ENCODE results near the gene CCDC183. TPM values are rescaled to one million over a fixed set of nuclear protein-coding genes. Genes with fewer than 3 reads are reported as not detected.
"Not testable (repeated sequence)": the region's sequence is repeated elsewhere in the genome, so short reads cannot be mapped to it uniquely, and the experiment has no call there.

CCDC183 gene
- polyA plus RNA-seq, 1 donor (not counting 4 experiments of a cell fraction or from before 2014, with no cell fraction given) = 0.03 TPM

DNA sequence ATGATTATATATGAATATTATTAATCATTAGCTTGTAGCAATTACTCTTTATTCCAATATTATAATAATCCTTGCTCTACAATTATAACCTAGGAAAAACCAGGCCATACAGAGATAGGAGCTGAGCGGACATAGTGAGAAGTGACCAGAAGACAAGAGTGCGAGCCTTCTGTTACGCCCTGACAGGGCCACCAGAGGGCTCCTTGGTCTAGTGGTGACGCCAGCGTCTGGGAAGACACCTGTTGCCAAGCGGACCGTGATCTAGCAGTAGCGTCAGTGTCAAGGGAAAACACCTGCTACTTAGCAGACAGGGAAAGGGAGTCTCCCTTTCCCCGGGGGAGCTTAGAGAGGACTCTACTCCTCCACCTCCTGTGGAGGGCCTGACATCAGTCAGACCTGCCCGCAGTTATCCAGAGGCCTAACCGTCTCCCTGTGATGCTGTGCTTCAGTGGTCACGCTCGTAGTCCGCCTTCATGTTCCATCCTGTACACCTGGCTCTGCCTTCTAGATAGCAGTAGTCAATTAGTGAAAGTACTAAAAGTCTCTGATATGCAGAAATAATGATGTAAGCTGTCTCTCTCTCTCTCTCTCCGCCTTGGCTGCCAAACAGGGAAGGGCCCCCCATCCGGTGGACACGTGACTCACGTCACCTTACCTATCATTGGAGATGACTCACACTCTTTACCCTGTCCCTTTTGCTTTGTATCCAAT, 29.6 kb upstream of the CCDC183 start:
- H4K20me1 ChIP-seq (ENCODE audit: control insufficient read depth, extremely low read depth, insufficient read depth, low read length); H3K36me3 ChIP-seq (ENCODE audit: control insufficient read depth in 2 of 2, extremely low read depth in 1 of 2, insufficient read depth in 2 of 2, low read length in 2 of 2); H3K9me3 ChIP-seq (ENCODE audit: control insufficient read depth, low read depth, low read length); H3K9me1 ChIP-seq (ENCODE audit: control insufficient read depth, extremely low read depth, insufficient read depth, low read length); H3K79me2 ChIP-seq (ENCODE audit: control insufficient read depth, insufficient read depth, low read length); H3K9ac ChIP-seq (ENCODE audit: control insufficient read depth, extremely low read depth, insufficient read depth, low read length); FAIRE-seq; H3K27ac ChIP-seq (ENCODE audit: control insufficient read depth, insufficient read depth, low read length); H3K4me3 ChIP-seq (ENCODE audit: control insufficient read depth in 2 of 3, extremely low read depth in 1 of 3, insufficient read depth in 2 of 3, low read depth in 1 of 3, low read length in 3 of 3); DNase-seq (ENCODE audit: low read depth, low spot score); dilution Hi-C loops (cut with MboI; ENCODE audit: extremely low pct_ligation_motif_present, low sequenced_read_pairs); H2AFZ ChIP-seq (ENCODE audit: control insufficient read depth, low read length); H3K4me1 ChIP-seq (ENCODE audit: control insufficient read depth, extremely low read depth, insufficient read depth, low read length); H3K4me2 ChIP-seq (ENCODE audit: control insufficient read depth, extremely low read depth, insufficient read depth, low read depth, low read length): not testable (repeated sequence)
- H3K27me3 ChIP-seq (ENCODE audit: control insufficient read depth, extremely low read depth, insufficient read depth, low read length) = peaks cover 14% of the 10 kb centered on the region
- peak in 2 of 3 experiments; percentile 10 to 20 for TF ChIP-seq CTCF (optimal IDR thresholded peaks at IDR 0.05 in 1 of 3, IDR thresholded peaks at IDR 0.05 in 1 of 3, conservative IDR thresholded peaks at IDR 0.05 in 1 of 3; ENCODE audit: extremely low read depth in 1 of 3, insufficient read depth in 2 of 3, low read length in 3 of 3)

DNA sequence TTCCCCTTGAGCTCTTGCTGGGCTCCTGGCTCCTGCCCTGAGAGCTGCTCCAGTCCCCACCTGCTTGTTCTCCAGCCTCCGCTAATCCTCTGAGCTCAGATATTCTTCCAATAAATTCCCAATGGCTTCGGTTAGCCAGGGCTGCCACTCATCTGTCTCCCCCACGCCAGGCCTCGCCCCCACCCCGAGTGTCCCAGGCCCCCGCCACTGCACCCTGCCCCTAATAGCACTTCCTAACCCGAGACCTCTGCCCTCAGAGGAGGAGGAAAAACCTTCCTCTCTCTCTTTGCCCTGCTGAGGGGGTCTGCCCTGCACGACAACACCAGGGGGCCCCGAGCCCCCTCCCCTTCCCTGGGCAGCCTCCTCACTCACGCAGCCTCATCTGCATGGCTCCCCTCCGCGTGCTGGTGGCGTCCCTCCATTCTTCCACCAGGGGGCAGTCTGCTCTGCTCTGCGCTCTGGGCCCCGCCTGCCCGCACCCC, 26.4 kb upstream of the CCDC183 start:
- dilution Hi-C loops (cut with MboI; ENCODE audit: extremely low pct_ligation_motif_present, low sequenced_read_pairs) = no loop called here
- Histone ChIP-seq H3K4me2 (ENCODE audit: control insufficient read depth, extremely low read depth, insufficient read depth, low read depth, low read length) (no peak overlapping the region), H3K9ac (ENCODE audit: control insufficient read depth, extremely low read depth, insufficient read depth, low read length) (no peak overlapping the region), H3K27ac (ENCODE audit: control insufficient read depth, insufficient read depth, low read length) (no peak overlapping the region), H4K20me1 (ENCODE audit: control insufficient read depth, extremely low read depth, insufficient read depth, low read length) (no peaks in the 10 kb centered on the region), H2AFZ (ENCODE audit: control insufficient read depth, low read length) (no peak overlapping the region), H3K27me3 (ENCODE audit: control insufficient read depth, extremely low read depth, insufficient read depth, low read length) (peaks cover 5% of the 10 kb centered on the region), H3K36me3 (ENCODE audit: control insufficient read depth in 2 of 2, extremely low read depth in 1 of 2, insufficient read depth in 2 of 2, low read length in 2 of 2) (no peaks in the 10 kb centered on the region), H3K4me1 (ENCODE audit: control insufficient read depth, extremely low read depth, insufficient read depth, low read length) (no peaks in the 10 kb centered on the region), H3K9me1 (ENCODE audit: control insufficient read depth, extremely low read depth, insufficient read depth, low read length) (no peaks in the 10 kb centered on the region), H3K9me3 (ENCODE audit: control insufficient read depth, low read depth, low read length) (peaks cover 5% of the 10 kb centered on the region), H3K79me2 (ENCODE audit: control insufficient read depth, insufficient read depth, low read length) (no peaks in the 10 kb centered on the region), H3K4me3 (ENCODE audit: control insufficient read depth in 2 of 3, extremely low read depth in 1 of 3, insufficient read depth in 2 of 3, low read depth in 1 of 3, low read length in 3 of 3) (no peak overlapping the region)
- peak; percentile 19 to 84 (median 62) for TF ChIP-seq CTCF (optimal IDR thresholded peaks at IDR 0.05 in 1 of 3, IDR thresholded peaks at IDR 0.05 in 1 of 3, conservative IDR thresholded peaks at IDR 0.05 in 1 of 3; ENCODE audit: extremely low read depth in 1 of 3, insufficient read depth in 2 of 3, low read length in 3 of 3)
- TF ChIP-seq EZH2 (IDR thresholded peaks at IDR 0.05; ENCODE audit: low read length) = no peak
- DNase-seq (ENCODE audit: low read depth, low spot score) (no peak), FAIRE-seq (no peak)
